Cardiac muscle cell (in vitro differentiated cells and primary cell): ENCODE data around the gene FGD4. TPM values are rescaled to one million over a fixed set of nuclear protein-coding genes. Genes with fewer than 3 reads are reported as not detected.

Experiments used
- DNase-seq, 2 donors: peaks; one replicate each; pipeline versions ENCODE4 v3.0.0 to v3.0.0-alpha.2; 2010 to 2017; ENCODE audit warnings: low read depth in 1 of 2, low spot score in 1 of 2
- H3K27ac ChIP-seq: fragments of 200-600 bp; sonication (generic); 2 replicates; pipeline ENCODE4 v1.5.1; 2016
- H3K27me3 ChIP-seq: fragments of 200-600 bp; sonication (generic); 2 replicates; pipeline ENCODE4 v1.6.0; 2016; ENCODE audit warnings: control low read depth
- H3K36me3 ChIP-seq: fragments of 200-600 bp; sonication (generic); 2 replicates; pipeline ENCODE4 v1.5.1; 2016; ENCODE audit warnings: control low read depth
- H3K4me1 ChIP-seq: fragments of 200-600 bp; sonication (generic); 2 replicates; pipeline ENCODE4 v1.8.1; 2017; ENCODE audit warnings: low read depth, mild to moderate bottlenecking, mixed run types
- H3K4me3 ChIP-seq: fragments of 200-600 bp; sonication (generic); 2 replicates; pipeline ENCODE4 v1.5.1; 2016; ENCODE audit warnings: mild to moderate bottlenecking
- H3K9me3 ChIP-seq: fragments of 200-600 bp; sonication (generic); 2 replicates; pipeline ENCODE4 v1.5.1; 2017; ENCODE audit warnings: low read depth, mild to moderate bottlenecking, control low read depth
- CTCF ChIP-seq: IDR thresholded peaks from 2 replicates; pipeline ENCODE4 v1.5.1; 2012; ENCODE audit warnings: low read depth, mild to moderate bottlenecking, low read length
- polyA plus RNA-seq: library from polyadenylated mRNA; unstranded; fragments of >200 nt; fragmentation: Nextera tagmentation; extraction: Ambion mirVana; gene quantifications from 2 replicates; pipeline ENCODE4 v1.2.1, GENCODE V29; 2016
- total RNA-seq: library from RNA; depleted of rRNA; stranded (reverse); fragments of >200 nt; gene quantifications from 2 replicates; pipeline ENCODE4 v1.2.3, GENCODE V29; 2016

The FGD4 gene
- total and polyA plus RNA-seq, 2 experiments from 2014 or later = 2.5 to 7.3 TPM

GRCh38 chr12:32587581-32588495 lies 188.5 kb downstream of the FGD4 start:
- DNase-seq = no peak
- Histone ChIP-seq H3K27me3 (no peaks in the 10 kb centered on the region), H3K27ac (no peak overlapping the region), H3K36me3 (no peaks in the 10 kb centered on the region), H3K4me1 (no peaks in the 10 kb centered on the region), H3K9me3 (no peaks in the 10 kb centered on the region), H3K4me3 (no peak overlapping the region)
- no peak for TF ChIP-seq CTCF

- H3K27me3 ChIP-seq = no peaks in the 10 kb centered on the region
- H3K9me3 ChIP-seq = no peaks in the 10 kb centered on the region
- H3K27ac ChIP-seq = no peak overlapping the region
- no peaks in the 10 kb centered on the region for H3K4me1 ChIP-seq
- no peak for DNase-seq
- H3K36me3 ChIP-seq = no peaks in the 10 kb centered on the region
- H3K4me3 ChIP-seq = no peak overlapping the region
- no peak for TF ChIP-seq CTCF
Measured at GRCh38 chr12:32588604-32589003, 189.2 kb downstream of the FGD4 start.

GRCh38 chr12:32589165-32589865 lies 190.0 kb downstream of the FGD4 start:
- Histone ChIP-seq H3K4me3 (no peak overlapping the region), H3K9me3 (no peaks in the 10 kb centered on the region), H3K4me1 (no peaks in the 10 kb centered on the region), H3K27ac (no peak overlapping the region), H3K27me3 (no peaks in the 10 kb centered on the region), H3K36me3 (no peaks in the 10 kb centered on the region)
- no peak for TF ChIP-seq CTCF
- DNase-seq = no peak

- Histone ChIP-seq H3K27me3 (no peaks in the 10 kb centered on the region), H3K4me3 (no peak overlapping the region), H3K27ac (no peak overlapping the region), H3K4me1 (no peaks in the 10 kb centered on the region), H3K9me3 (no peaks in the 10 kb centered on the region), H3K36me3 (peaks cover 3% of the 10 kb centered on the region)
- peak in 1 of 2 donors; percentile 20 for DNase-seq
- TF ChIP-seq CTCF = no peak
Measured at GRCh38 chr12:32595251-32595650, 195.9 kb downstream of the FGD4 start.

- peaks cover 3% of the 10 kb centered on the region for H3K36me3 ChIP-seq
- H3K4me1 ChIP-seq = no peaks in the 10 kb centered on the region
- DNase-seq = no peak
- H3K27ac ChIP-seq = no peak overlapping the region
- TF ChIP-seq CTCF = no peak
- H3K4me3 ChIP-seq = no peak overlapping the region
- H3K9me3 ChIP-seq = no peaks in the 10 kb centered on the region
- H3K27me3 ChIP-seq = no peaks in the 10 kb centered on the region
Measured at GRCh38 chr12:32596030-32596429, 196.7 kb downstream of the FGD4 start.
